Measurements from ENCODE around the gene NEK9. TPM values are rescaled to one million over a fixed set of nuclear protein-coding genes. Genes with fewer than 3 reads are reported as not detected.
"Not testable (repeated sequence)": the region's sequence is repeated elsewhere in the genome, so short reads cannot be mapped to it uniquely, and the experiment has no call there.

NEK9 gene
- total RNA-seq, 1 donor from 2014 or later, result 20.0 TPM

DNA sequence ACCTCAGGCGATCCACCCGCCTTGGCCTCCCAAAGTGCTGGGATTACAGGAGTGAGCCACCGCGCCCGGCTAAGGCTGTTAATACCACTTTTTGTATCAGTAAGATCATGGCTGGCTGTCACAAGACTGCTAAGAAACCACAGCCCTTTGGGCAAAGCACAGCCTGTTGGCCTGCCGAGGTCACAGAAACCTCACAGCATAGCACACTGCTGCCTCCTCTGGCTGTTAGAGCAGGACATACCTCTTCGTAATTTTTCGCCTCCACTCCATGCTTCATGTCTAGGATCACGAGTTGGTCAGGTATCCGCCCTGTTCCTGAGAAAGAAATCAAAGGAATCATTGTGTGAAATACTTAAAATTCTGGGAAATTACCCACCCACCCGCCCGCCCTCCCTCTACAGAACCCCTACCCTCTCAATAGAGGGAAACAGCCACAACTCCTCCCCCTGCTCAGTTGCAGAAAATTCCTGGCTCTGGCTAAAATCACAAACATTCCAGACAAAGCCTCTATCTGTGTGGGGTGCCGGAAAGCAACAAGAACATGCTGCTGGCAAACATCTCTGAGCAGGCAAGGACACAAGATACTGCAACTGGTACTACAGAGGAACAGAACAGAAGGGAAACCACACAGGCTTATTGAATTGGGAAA lies 20.7 kb upstream of the NEK9 start:
- DNase-seq (ENCODE audit: low spot score in 2 of 2) (peak; percentile 34 to 46), FAIRE-seq (no peak)

DNA sequence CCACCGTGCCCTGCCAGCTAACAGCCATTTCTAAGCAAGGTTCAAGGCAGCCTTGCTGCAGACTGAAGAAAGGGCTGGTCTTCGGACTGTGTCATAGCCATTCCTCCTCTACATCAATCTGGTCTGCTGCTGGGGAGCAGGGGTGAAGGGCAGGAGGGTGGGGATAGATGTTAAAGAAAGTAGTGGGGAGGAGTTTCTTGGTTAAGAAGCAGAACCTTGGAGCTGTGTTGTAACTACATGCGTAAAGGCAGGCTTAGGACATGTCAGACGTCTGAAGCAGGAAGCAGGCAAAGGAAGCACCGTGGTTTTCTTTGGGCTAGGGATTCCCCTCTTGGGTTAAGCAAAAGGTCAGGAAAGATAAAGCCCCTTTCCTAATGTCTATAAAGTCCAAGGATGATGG lies 18.1 kb upstream of the NEK9 start:
- FAIRE-seq, result no peak
- DNase-seq (ENCODE audit: low spot score in 2 of 2), result no peak

DNA sequence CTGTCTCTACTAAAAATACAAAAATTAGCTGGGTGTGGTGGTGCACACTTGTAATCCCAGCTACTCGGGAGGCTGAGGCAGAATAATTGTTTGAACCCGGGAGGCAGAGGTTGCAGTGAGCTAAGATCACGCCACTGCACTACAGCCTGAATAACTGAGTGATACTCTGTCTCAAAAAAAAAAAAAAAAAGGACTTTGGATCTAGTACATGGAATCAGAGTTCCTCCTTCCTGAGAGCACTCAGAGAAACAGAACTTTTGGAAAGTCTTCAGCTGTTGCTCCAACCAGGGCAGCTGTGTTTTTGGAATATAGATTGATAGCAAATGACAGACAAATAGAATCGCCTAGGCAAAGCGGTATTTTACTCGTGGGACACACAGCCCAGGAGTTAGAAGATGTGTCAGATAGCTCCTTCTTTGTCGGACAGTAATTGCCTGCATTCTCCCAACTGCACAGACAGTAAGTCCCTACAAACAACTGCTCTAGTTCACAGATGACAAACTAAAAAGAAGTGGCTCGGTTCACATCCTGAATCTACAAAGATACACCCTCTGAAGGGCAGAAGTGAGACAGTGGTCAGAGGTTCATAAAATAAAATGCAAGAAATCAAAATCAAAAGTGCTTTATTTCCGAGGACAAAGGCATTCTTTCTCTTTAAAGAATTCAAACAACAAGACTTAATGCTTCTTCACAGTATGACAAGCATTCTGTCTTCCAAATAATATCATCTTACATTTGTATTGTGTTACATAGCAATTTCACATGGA lies 17.1 kb upstream of the NEK9 start:
- DNase-seq (ENCODE audit: low spot score in 2 of 2) (no peak), FAIRE-seq (no peak)

DNA sequence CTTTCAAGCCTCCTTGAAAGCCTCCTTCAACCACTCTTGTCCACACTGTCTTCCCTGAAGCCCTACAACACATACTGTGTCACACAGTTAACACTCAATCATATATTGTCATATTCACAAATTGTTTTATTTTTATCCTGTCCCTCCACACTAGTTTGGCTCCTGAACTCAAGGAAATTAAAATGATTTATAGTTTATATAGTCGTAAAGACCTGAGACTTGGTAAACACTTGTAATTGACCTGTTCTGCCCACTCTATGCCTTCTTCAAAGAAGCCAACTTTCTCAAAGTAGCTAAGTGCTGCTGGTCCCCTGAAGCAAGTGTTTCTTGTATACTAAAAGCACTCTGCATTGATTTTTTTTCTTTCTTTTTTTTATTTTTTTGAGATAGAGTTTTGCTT lies 15.6 kb upstream of the NEK9 start:
- DNase-seq (ENCODE audit: low spot score in 2 of 2), result no peak
- no peak for FAIRE-seq

DNA sequence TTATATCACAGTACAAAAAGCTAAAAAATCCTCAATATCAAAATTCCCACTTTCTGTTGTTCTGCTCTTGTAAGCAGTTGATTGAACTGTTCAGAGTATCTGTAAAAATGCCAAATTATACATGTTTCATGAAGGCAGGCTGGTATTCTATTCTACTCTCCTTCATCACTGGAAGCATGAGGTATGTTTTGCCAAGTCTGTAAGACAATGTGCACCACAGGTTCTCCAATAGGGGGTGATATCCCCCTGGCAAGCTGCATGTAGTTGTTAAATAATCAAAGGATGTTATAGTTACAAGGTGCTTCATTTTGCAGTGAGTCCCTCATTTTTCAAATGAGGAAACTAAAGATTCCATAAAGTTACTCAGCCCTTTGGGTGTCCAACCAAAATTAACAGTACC lies 15.1 kb upstream of the NEK9 start:
- FAIRE-seq (no peak), DNase-seq (ENCODE audit: low spot score in 2 of 2) (no peak)

DNA sequence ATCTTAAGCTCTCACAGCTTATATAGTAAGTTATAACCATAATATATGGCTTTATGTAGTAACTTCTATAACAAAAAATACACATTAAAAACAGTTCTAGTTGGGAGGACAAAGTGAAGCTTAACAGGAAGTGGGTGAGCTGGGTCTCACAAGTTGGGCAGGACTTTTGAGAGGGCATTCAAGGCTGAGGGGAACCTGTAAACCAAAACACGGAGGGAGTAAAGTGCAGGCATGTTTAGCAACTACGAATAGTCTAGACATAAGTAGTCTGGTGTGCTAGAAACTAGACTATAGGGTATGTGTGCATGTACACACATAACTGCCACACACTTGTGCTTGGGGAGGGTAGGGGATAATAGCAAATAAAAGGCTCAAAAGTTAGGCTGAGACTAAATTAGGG lies 14.2 kb upstream of the NEK9 start:
- FAIRE-seq (no peak), DNase-seq (ENCODE audit: low spot score in 2 of 2) (no peak)

DNA sequence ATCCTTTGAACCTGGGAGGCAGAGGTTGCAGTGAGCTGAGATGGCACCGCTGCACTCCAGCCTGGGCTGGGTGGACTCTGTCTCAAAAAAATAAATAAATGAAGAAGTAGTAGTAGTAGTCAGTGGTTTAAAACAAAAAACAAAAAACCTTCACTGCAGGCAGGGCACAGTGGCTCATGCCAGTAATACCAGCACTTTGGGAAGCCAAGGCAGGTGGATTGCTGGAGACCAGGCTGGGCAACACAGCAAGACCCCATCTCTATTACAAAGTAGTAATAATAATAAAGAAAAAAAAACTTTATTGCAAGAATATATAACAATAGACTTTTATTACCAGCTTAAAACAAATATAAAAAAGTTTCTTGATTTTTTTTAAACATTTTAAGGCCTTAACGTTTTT lies 13.8 kb upstream of the NEK9 start:
- DNase-seq (ENCODE audit: low spot score in 2 of 2) (no peak), FAIRE-seq (no peak)

DNA sequence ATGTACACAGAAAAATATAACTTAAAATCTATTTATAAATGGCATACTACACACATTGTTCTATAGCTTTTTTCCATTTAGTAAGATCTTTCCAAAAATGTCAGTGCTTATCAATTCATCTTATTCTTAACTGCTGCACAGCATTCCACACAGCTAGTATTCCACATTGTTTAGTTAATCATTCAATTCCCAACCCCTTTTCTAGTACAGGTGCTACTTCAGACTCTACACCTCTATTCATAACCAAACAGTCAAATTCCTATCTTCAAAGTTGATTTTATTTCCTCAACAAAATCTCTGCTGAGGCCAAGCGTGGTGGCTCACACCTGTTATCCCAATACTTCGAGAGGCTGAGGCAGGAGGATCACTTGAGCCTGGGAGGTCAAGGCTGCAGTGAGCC lies 12.3 kb upstream of the NEK9 start:
- DNase-seq (ENCODE audit: low spot score in 2 of 2), result no peak
- FAIRE-seq, result no peak

DNA sequence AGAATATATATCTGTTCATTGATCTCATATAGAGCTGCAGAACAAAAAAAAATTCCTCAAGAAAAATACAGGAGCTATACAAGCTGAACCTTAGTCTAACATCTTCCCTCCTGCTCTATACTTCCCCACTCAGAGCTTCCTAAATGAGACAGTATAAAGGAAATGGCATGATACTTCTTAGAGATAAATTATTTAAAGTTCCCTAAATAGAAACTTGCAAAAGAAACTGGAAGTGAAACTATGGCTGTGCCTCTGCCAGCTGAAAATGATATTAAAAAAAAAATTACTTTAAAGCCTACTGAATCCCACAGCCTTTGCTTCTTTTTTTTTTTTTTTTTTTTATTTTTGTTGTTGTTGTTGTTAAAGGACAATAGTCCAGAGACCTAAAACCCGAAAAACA lies 11.6 kb upstream of the NEK9 start:
- DNase-seq (ENCODE audit: low spot score in 2 of 2) (no peak), FAIRE-seq (no peak)

DNA sequence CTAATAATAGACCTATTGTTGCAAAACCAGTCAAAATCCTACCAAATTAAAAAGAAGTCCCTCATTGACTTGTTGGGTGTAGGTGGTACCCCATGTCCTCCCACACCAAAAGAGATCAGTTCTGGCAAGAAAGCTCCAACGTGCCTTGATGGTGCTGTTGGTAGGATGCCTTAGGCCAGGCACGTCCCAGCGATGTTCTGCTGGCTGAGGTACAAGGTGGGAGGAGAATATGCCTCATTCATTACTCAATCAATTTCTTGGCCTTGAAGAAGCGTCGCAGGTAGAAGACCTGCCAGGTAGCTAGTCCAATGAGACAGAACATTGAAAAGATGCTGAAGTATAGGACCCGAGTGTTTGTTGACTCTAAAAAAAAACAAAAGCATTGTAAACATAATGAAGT lies 7.8 kb upstream of the NEK9 start:
- no peak for DNase-seq (ENCODE audit: low spot score in 2 of 2)
- no peak for FAIRE-seq

DNA sequence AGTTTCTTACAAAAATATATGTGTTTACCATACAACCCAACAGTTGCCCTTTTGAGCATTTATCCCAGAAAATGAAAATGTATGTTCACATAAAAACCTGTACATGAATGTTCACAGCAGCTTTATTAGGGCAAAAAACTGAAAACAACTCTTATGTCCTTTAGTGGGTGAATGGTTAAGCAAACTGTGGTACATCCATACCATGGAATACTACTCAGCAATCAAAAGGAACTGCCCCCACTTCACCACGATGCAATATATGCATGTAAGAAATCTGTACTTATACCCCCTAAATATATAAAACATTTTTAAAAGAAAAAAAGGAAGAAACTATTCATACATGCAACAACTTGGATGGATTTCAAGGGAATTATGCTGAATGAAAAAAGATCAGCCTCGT lies 6.7 kb upstream of the NEK9 start:
- no peak for FAIRE-seq
- no peak for DNase-seq (ENCODE audit: low spot score in 2 of 2)

DNA sequence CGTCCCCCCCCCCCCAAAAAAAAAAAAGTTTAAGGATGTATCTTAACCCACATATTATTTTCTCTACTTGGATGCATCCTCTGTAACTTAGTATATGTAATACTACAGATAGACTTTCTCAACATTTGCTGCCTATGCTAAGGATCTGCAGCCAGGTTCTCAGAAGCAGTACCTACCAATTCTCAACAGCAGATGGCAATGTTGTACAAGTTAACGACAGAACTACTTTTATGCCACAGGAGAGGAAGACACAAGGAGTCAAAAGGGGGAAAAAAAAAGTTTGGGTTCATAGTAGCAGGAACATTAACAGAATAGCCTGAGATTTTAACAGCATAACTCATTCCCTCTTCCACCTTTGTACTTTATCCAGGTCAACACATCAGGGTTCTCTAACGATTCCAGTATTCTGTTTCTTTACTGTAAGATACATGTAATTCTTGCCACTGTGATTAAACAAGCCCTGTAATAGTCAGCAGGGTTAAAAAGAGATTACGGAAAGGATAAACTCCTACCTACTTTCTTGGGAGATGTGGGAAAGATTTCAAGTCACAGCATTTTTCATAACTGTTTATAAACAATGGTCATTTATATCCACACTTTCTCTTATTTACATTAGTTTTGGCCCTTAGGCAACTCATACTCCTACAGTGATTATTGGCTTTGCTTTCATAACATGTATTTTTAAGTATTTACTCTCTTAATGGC lies 5.7 kb upstream of the NEK9 start:
- FAIRE-seq, result peak; percentile 73
- peak; percentile 31 to 41 for DNase-seq (ENCODE audit: low spot score in 2 of 2)

DNA sequence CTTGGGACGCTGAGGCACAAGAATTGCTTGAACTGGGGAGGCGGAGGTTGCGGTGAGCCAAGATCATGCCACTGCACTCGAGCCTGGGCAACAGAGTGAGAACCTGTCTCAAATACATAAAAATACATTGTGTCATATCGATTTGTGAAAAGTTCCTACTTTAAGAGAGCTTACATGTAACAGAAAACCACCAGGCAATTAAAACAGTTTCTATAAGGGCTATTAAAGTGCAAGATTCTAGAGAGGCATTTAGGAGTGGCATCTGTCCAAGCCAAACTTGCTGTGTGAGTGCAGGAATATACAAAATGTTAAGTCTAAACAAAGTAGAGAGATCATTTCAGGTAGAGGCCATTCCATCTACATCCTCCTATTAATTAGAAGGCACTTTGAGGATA lies 1.7 kb upstream of the NEK9 start:
- FAIRE-seq (no peak), DNase-seq (ENCODE audit: low spot score in 2 of 2) (no peak)

DNA sequence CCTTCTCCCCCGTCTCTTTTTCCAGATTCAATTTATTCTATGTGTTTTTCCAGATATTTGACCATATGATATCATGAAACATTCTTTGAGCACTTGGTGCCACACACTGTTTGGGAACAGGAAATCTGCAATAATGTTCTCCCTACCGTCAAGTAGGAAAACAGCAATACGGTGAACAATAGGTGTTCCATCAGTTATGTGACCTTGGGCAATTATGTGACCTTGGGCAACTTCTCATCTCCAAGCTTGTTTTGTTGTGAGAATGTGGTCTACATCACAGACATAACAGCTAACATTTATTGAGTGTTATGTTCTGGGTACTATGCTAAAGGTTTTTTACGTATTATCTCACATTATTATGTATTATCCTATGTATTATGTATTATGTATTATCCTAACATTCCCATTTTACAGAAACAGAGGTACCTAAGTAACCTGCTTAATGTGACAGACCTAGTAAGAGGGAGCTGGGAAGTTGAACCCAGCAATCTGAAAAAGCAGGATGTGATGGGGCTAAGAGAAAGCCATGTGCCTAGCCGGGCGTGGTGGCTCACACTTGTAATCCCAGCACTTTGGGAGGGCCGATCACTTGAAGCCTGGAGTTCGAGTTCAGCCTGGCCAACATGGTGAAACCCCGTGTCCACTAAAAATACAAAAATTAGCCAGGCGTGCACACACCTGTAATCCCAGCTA lies 1.2 kb upstream of the NEK9 start:
- DNase-seq (ENCODE audit: low spot score in 2 of 2) (no peak), FAIRE-seq (no peak)

DNA sequence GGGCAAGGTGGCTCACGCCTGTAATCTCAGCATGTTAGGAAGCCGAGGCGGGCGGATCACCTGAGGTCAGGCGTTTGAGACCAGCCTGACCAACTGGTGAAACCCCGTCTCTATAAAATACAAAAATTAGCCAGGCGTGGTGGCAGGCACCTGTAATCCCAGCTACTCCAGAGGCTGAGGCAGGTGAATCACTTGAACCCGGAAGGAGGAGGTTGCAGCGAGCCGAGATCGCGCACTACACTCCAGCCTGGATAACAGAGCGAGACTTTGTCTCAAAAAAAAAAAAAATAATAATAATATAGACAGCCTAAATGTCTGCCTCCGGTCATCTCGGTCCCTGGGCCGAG lies 599 bp upstream of the NEK9 start:
- DNase-seq (ENCODE audit: low spot score in 2 of 2); FAIRE-seq: not testable (repeated sequence)

DNA sequence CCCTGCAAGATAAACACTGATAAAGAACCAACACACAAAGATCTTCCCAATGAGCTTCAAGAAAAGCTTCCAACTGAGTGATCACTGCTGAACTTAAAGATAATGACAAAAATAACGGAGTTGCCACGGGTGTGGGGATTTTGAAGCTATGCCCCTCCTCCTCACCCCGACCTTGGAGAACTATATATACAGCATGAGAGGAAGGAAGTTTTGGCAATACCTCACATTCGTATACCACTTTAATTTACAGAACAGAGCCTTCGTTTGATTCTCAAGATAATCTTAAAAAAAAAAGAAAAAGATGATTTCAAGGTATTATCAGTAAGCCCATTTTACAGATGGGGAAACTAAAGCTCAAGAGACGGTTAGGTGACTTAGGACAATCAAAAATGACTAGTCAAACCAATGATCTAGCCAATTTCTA lies 715 bp downstream of the NEK9 start:
- FAIRE-seq (no peak), DNase-seq (ENCODE audit: low spot score in 2 of 2) (no peak)

DNA sequence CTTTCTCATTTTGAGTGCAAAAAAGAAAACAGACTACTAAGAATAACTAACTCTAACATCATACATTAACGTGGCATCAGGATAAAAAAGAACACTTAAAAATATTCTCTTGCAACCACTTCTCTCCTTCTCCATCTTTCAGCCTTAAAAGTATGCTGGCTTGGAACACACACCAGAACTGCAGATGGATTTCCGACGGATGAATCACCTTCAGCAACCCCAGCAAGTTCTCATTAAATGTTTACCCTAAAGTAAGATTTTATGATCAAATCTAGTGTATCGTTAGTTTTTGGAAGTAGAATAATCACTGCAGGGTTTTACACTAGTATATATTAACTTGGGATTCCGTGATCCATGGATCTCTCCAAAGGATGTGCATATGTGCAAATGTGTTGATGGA lies 1.2 kb downstream of the NEK9 start:
- FAIRE-seq (no peak), DNase-seq (ENCODE audit: low spot score in 2 of 2) (no peak)

DNA sequence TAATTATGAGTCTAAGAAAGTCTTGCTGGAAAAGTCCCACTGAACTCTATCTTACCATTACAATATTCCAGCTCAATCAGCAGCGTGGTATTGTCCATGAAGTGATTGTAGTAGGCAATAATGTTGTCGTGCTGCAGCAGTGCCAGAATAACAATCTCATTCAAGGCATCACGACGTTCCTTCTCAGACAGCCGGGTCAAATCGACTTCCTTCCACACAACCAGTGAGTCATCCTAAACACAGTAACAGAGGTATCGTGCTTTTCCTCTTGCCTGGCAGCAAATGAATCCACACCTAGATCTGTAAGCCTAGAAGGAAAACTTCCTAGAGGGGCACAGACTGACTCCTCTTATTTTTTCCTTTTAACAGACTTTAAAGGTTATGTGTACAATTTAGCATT lies 2.9 kb downstream of the NEK9 start:
- FAIRE-seq, result no peak
- DNase-seq (ENCODE audit: low spot score in 2 of 2), result peak in 1 of 2 donors; percentile 31

DNA sequence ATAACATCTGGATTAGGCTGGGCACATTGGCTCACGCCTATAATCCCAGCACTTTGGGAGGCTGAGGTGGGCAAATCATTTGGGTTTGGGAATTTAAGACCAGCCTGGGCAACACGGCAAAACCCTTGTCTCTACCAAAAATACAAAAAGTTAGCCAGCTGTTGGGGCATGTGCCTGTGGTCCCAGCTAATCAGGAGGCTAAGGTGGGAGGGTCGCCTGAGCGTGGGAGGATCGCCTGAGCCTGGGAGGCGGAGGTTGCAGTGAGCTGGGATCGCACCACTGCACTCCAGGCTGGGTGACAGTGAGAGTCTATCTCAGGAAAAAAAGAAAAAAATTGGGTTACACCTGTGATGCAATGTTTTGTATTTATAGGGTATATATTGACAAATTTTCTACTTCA lies 5.3 kb downstream of the NEK9 start:
- FAIRE-seq (no peak), DNase-seq (ENCODE audit: low spot score in 2 of 2) (no peak)

DNA sequence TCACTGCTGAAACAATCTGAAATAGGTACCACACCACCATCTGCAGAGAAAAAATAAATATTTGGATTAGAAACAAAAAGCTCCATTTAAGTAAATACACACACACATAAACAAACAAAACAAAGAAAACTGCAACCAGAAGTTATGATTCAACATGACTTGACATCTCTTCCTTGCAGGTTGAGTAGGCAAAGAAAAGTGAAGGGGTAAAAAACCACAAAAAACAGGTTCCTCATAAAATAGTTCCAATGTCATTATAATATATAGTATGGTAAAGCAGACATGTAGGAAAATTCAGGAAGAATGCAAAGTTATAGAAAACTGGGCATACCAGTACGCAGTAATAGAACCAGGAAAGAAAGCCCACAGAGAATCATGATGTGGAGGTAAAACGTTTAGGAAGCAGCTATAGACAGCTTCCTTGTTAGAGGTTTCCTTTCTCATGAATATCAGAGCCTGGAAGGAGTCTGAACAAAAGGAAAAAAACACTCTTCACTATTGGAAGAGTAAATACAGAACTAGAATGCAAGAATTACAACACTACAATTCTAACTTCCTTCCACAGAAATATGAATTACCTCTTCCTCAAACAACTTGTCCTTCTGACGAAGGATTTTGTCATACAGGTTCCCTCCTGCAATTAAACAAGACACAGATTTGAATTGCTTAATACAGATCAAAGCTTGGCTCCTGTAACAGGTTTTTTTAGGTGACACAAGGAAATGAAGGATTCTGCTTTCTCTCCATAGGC lies 6.1 kb downstream of the NEK9 start:
- DNase-seq (ENCODE audit: low spot score in 2 of 2) (no peak), FAIRE-seq (no peak)

DNA sequence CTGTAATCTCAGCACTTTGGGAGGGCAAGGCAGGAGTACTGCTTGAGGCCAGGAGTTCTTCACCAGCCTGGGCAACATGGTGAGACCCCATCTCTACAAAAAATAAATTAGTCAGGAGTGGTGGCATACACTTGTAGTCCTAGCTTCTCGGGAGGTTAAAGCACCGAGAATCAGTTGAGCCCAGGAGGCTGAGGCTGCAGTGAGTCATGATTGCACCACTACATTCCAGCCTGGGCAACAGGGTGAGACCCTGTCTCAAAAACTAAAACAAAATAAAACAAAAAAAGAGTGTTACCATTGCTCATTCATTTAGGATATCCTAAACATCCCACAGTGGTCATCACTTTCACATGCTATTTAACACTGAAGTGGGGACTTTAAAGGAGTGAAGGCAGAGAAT lies 7.8 kb downstream of the NEK9 start:
- FAIRE-seq (no peak), DNase-seq (ENCODE audit: low spot score in 2 of 2) (no peak)
